ENCODE results near the gene DOK1.
A peak's percentile ranks its signal among the peaks of the same experiment; 100 is the strongest.

DOK1 gene

DNA sequence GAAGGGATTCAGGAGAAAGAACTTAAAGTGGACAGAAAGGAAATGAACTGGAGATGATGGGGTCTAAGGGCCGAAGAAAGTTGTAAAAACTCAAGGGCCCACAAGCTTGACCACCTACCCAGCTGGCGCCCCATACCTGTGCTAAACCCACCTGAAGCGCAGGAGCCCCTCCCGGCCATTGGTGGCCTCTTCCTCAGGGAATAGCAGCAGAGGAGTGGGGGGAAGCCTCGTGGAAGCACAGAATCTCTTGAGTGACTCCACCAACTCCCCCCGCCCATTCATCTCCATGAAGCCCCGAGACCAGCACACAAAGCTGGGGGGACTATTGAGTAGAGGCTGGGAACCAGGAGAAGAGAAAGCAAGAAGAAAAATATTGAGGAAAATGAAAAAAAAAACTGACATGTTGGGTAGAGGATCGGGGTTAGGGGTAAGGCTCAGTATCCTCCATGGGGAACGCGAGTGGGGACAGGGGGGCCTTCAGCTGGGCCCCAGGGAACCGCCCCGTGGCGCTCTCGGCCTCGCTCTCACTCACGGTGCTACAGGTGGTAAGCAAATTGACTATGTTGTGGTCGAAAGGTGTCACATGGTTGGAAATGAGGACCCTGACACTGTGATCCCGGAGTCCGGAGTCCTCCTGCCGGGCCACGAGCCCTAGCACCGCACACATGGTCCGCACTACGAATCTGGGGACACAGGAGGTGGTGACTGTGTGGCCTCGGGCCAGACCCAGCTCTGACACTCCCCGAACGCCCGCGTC, 25.7 kb upstream of the DOK1 start:
- peaks cover 20% of the 10 kb centered on the region for H3K4me1 ChIP-seq (ENCODE audit: control insufficient read depth, insufficient read depth, low read length)
- peak overlapping the region; percentile 87 for H3K4me2 ChIP-seq (ENCODE audit: low read length)
- H3K36me3 ChIP-seq (ENCODE audit: insufficient read depth, low read length), result peaks cover 43% of the 10 kb centered on the region
- no peaks in the 10 kb centered on the region for H3K9me3 ChIP-seq (replicated peaks; ENCODE audit: low read length)
- peak overlapping the region; percentile 85 for H3K4me3 ChIP-seq (ENCODE audit: low read length)
- peak overlapping the region; percentile 93 for H3K9ac ChIP-seq (ENCODE audit: low read depth, low read length)
- H3K27me3 ChIP-seq (ENCODE audit: control insufficient read depth, insufficient read depth, low read length), result no peaks in the 10 kb centered on the region

GRCh38 chr2:74529357-74530238, 24.9 kb upstream of the DOK1 start, which contains the start of the genes AUP1 and HTRA2:
Gene AUP1 (minus strand): TSS chr2:74529706. CDS start chr2:74529629, 77 bp downstream.
Gene HTRA2 (plus strand): TSS chr2:74529933. CDS start chr2:74530007, 74 bp downstream.
- no peaks in the 10 kb centered on the region for H3K27me3 ChIP-seq (ENCODE audit: control insufficient read depth, insufficient read depth, low read length)
- peaks cover 47% of the 10 kb centered on the region for H3K36me3 ChIP-seq (ENCODE audit: insufficient read depth, low read length)
- H3K9me3 ChIP-seq (replicated peaks; ENCODE audit: low read length), result no peaks in the 10 kb centered on the region
- H3K4me3 ChIP-seq (ENCODE audit: low read length), result peak within 1 kb of the TSS; percentile 85
- H3K4me2 ChIP-seq (ENCODE audit: low read length), result peak within 1 kb of the TSS; percentile 99
- peaks cover 20% of the 10 kb centered on the region for H3K4me1 ChIP-seq (ENCODE audit: control insufficient read depth, insufficient read depth, low read length)
- peak within 1 kb of the TSS; percentile 93 for H3K9ac ChIP-seq (ENCODE audit: low read depth, low read length)

DNA sequence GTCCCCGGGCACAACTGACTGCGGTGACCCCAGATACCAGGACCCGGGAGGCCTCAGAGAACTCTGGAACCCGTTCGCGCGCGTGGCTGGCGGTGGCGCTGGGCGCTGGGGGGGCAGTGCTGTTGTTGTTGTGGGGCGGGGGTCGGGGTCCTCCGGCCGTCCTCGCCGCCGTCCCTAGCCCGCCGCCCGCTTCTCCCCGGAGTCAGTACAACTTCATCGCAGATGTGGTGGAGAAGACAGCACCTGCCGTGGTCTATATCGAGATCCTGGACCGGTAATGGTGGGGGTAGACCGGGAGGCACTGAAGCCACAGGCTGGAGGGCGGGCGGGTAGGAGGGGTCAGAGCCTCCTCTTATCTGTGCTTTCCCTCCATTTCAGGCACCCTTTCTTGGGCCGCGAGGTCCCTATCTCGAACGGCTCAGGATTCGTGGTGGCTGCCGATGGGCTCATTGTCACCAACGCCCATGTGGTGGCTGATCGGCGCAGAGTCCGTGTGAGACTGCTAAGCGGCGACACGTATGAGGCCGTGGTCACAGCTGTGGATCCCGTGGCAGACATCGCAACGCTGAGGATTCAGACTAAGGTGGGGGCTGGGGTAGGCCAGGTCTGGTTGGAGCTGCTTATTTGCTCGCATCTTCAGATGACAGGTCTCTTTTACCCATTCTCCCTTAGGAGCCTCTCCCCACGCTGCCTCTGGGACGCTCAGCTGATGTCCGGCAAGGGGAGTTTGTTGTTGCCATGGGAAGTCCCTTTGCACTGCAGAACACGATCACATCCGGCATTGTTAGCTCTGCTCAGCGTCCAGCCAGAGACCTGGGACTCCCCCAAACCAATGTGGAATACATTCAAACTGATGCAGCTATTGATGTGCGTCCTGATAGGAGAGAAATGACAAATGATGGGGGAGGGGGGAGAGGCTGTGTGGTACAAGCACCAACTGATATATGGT, 24.0 kb upstream of the DOK1 start:
- H3K4me2 ChIP-seq (ENCODE audit: low read length), result peak overlapping the region; percentile 99
- peaks cover 45% of the 10 kb centered on the region for H3K36me3 ChIP-seq (ENCODE audit: insufficient read depth, low read length)

GRCh38 chr2:74531666-74532065, 22.9 kb upstream of the DOK1 start:
- H3K36me3 ChIP-seq (ENCODE audit: insufficient read depth, low read length), result peaks cover 33% of the 10 kb centered on the region
- peak overlapping the region; percentile 85 for H3K9ac ChIP-seq (ENCODE audit: low read depth, low read length)
- no peaks in the 10 kb centered on the region for H3K27me3 ChIP-seq (ENCODE audit: control insufficient read depth, insufficient read depth, low read length)
- no peak overlapping the region for H3K4me3 ChIP-seq (ENCODE audit: low read length)
- H3K9me3 ChIP-seq (replicated peaks; ENCODE audit: low read length), result no peaks in the 10 kb centered on the region
- H3K4me2 ChIP-seq (ENCODE audit: low read length), result peak overlapping the region; percentile 99
- peaks cover 20% of the 10 kb centered on the region for H3K4me1 ChIP-seq (ENCODE audit: control insufficient read depth, insufficient read depth, low read length)

More for the DNA sequence above, 24.0 kb upstream of the DOK1 start:
- peak overlapping the region; percentile 85 for H3K4me3 ChIP-seq (ENCODE audit: low read length)
- no peaks in the 10 kb centered on the region for H3K27me3 ChIP-seq (ENCODE audit: control insufficient read depth, insufficient read depth, low read length)
- no peaks in the 10 kb centered on the region for H3K9me3 ChIP-seq (replicated peaks; ENCODE audit: low read length)
- H3K4me1 ChIP-seq (ENCODE audit: control insufficient read depth, insufficient read depth, low read length), result peaks cover 20% of the 10 kb centered on the region
- peak overlapping the region; percentile 85 for H3K9ac ChIP-seq (ENCODE audit: low read depth, low read length)

DNA sequence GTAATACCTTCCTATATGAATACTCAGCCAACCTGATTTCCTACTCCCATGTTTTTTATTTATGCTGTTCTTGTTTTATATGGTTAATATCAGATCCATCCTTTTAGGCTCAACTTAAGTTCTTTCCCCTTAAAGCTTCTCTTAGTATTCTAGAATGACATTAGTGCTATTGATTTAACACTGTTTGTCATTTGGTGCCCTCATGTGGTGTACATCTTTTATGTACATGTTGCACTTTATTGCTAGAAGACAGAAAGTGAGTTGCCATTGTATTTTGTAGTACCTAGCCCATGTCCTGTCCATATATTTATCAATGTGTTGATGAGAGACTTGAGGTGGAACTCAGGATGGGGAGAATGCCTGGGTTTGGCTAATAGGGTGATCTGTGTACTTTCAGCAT, 22.3 kb upstream of the DOK1 start:
- H3K36me3 ChIP-seq (ENCODE audit: insufficient read depth, low read length), result peaks cover 28% of the 10 kb centered on the region

DNA sequence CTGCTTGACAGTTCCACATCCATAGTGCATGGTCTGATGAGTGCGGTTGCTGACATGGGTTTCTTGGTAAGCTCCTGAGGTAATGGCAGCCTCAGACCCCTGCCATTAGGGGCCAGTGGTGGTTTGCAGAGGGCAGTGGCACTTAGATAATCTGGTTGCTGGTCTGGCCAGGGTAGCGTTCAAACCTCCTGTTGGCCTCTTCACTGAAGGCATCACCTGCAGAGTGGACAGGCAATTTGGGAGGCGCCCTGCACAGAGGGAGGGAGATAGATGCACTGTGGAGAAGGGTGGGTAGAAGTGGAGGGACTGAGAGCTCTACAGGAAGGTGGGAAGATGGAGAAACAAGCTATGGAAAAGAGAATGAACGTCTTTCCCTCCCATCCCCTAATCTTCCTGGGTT, 21.1 kb upstream of the DOK1 start:
- peaks cover 17% of the 10 kb centered on the region for H3K36me3 ChIP-seq (ENCODE audit: insufficient read depth, low read length)
- no peak overlapping the region for H3K9ac ChIP-seq (ENCODE audit: low read depth, low read length)
- no peaks in the 10 kb centered on the region for H3K9me3 ChIP-seq (replicated peaks; ENCODE audit: low read length)
- H3K27me3 ChIP-seq (ENCODE audit: control insufficient read depth, insufficient read depth, low read length), result no peaks in the 10 kb centered on the region
- peaks cover 14% of the 10 kb centered on the region for H3K4me1 ChIP-seq (ENCODE audit: control insufficient read depth, insufficient read depth, low read length)
- no peak overlapping the region for H3K4me2 ChIP-seq (ENCODE audit: low read length)
- H3K4me3 ChIP-seq (ENCODE audit: low read length), result no peak overlapping the region

More for the DNA sequence above, 22.3 kb upstream of the DOK1 start:
- H3K9ac ChIP-seq (ENCODE audit: low read depth, low read length), result no peak overlapping the region
- H3K4me2 ChIP-seq (ENCODE audit: low read length), result no peak overlapping the region
- no peak overlapping the region for H3K4me3 ChIP-seq (ENCODE audit: low read length)
- no peaks in the 10 kb centered on the region for H3K27me3 ChIP-seq (ENCODE audit: control insufficient read depth, insufficient read depth, low read length)
- no peaks in the 10 kb centered on the region for H3K9me3 ChIP-seq (replicated peaks; ENCODE audit: low read length)
- H3K4me1 ChIP-seq (ENCODE audit: control insufficient read depth, insufficient read depth, low read length), result peaks cover 20% of the 10 kb centered on the region

DNA sequence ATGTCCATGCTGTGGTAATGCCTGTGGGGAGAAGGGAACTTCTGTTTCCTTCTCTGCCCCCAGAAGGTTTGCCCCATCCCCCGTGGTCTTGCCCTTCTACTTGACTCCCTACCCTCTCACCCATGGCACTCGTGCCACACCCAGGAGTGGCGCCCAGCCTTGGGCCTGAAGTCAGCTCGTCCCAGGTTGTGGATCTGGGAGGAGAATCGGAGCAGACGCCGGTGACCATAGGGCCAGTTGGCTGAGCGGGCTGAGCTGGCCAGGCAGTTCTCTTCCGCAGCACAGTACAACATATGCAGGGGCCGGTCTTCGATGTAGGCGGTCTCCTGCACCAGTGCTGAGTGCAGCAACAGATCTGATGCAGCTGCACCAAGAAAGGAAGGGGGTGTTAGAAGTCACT, 20.1 kb upstream of the DOK1 start:
- H3K36me3 ChIP-seq (ENCODE audit: insufficient read depth, low read length), result peaks cover 18% of the 10 kb centered on the region
- H3K9ac ChIP-seq (ENCODE audit: low read depth, low read length), result no peak overlapping the region
- H3K4me3 ChIP-seq (ENCODE audit: low read length), result no peak overlapping the region
- H3K4me1 ChIP-seq (ENCODE audit: control insufficient read depth, insufficient read depth, low read length), result peaks cover 12% of the 10 kb centered on the region
- no peak overlapping the region for H3K4me2 ChIP-seq (ENCODE audit: low read length)
- H3K27me3 ChIP-seq (ENCODE audit: control insufficient read depth, insufficient read depth, low read length), result no peaks in the 10 kb centered on the region
- H3K9me3 ChIP-seq (replicated peaks; ENCODE audit: low read length), result no peaks in the 10 kb centered on the region

DNA sequence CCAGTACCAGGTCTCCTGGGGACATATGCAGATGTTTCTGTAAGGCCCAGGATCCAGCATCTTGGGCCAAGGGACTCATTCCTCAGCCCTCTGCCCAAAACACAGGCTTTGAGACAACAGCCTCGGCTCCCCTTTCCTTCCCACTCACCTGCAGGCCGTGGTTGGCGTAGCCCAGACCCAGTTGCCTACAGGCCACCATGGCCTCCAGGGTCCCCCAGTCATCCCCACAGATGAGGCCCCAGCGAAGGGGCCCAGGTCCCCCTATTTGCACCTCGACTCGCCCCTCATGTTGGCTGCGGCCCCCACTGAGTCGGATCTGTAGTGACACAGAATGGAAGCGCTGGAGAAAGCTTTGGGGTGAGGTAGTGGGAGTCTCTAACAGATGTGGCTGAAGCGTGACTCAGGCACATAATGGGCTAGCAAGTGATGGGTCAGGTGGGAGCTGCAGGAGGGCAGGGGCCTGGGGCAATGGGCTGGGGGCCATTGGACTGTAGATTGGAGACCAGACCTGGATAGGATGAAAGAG, 19.0 kb upstream of the DOK1 start:
- Histone ChIP-seq H3K4me1 (ENCODE audit: control insufficient read depth, insufficient read depth, low read length) (peaks cover 12% of the 10 kb centered on the region), H3K9ac (ENCODE audit: low read depth, low read length) (no peak overlapping the region), H3K36me3 (ENCODE audit: insufficient read depth, low read length) (peaks cover 20% of the 10 kb centered on the region), H3K4me3 (ENCODE audit: low read length) (no peak overlapping the region), H3K9me3 (replicated peaks; ENCODE audit: low read length) (no peaks in the 10 kb centered on the region), H3K27me3 (ENCODE audit: control insufficient read depth, insufficient read depth, low read length) (no peaks in the 10 kb centered on the region), H3K4me2 (ENCODE audit: low read length) (no peak overlapping the region)

DNA sequence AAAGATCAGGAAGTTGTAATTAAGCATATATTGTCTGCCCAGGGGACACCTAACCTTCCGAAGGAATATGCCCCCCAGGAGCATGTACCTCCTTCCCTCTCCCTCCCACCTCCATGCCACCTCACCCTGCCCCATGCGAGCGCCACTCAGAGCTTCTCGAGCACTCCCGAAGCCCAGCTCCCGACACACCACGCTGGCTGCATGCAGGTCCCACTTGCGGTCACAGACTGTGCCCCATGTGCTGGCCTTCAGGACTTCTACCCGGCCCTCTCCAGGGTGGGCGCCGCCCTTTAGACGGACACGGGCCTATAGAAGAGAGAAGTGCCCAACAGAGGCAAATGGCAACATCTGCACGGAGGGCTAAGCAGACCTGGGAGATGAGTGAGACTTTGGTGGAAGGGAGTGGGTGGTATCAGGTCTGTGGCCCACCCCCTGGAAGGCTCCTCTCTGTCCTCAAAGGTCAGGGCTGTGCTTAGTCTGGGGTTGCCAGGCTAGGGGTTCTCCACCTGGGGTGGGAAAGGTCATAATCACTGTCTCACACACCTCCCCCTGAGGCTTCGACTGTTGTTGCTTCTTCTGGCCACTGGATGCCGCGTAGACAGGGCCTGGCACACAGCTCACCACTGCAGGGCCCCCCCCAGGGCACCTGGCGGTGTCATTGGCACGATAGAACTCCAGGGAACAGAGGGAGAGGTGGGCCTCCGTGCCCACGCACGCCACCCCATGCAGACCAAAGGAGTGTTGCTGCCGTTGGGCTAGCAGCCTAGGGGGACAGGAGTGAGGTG, 18.2 kb upstream of the DOK1 start:
- H3K4me1 ChIP-seq (ENCODE audit: control insufficient read depth, insufficient read depth, low read length), result peaks cover 3% of the 10 kb centered on the region
- H3K27me3 ChIP-seq (ENCODE audit: control insufficient read depth, insufficient read depth, low read length), result no peaks in the 10 kb centered on the region
- H3K9me3 ChIP-seq (replicated peaks; ENCODE audit: low read length), result no peaks in the 10 kb centered on the region
- no peak overlapping the region for H3K4me3 ChIP-seq (ENCODE audit: low read length)
- H3K36me3 ChIP-seq (ENCODE audit: insufficient read depth, low read length), result peaks cover 20% of the 10 kb centered on the region
- H3K9ac ChIP-seq (ENCODE audit: low read depth, low read length), result no peak overlapping the region
- H3K4me2 ChIP-seq (ENCODE audit: low read length), result no peak overlapping the region

DNA sequence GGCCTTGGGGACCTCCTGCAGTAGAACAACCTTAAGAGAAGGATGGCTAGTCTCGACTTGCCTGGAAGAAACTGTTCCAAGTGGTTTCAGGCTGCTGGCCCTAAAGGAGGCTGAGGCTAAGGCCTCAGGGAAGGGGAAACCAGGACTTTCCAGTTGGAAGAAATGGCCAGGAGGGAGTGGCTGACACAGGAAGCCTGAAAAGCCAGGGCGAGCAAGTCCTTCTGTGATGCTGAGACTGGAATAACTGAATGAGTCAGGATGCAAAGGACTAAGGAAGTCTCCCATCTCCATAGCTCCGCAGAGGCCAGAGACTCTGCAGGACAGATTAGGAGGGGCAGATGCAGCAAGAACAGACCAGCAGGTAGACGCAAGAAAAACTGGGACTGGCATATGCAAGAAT, 17.4 kb upstream of the DOK1 start:
- Histone ChIP-seq H3K4me2 (ENCODE audit: low read length) (no peak overlapping the region), H3K27me3 (ENCODE audit: control insufficient read depth, insufficient read depth, low read length) (no peaks in the 10 kb centered on the region), H3K9ac (ENCODE audit: low read depth, low read length) (no peak overlapping the region), H3K9me3 (replicated peaks; ENCODE audit: low read length) (no peaks in the 10 kb centered on the region), H3K4me1 (ENCODE audit: control insufficient read depth, insufficient read depth, low read length) (no peaks in the 10 kb centered on the region), H3K36me3 (ENCODE audit: insufficient read depth, low read length) (peaks cover 20% of the 10 kb centered on the region), H3K4me3 (ENCODE audit: low read length) (no peak overlapping the region)
